H1 (cell line): ENCODE measurements around the gene COL27A1. TPM values are rescaled to one million over a fixed set of nuclear protein-coding genes. Genes with fewer than 3 reads are reported as not detected.

Experiments used
- CTCF ChIA-PET: fragments of 300-600 bp; sonication (Branson Sonifier 250); formaldehyde crosslinking; loops from one replicate; lab custom pipeline; 2021; ENCODE audit not compliant: partially characterized antibody; lab: Charles Lee
- POLR2A ChIA-PET: fragments of 300-600 bp; sonication (Branson Sonifier 250); formaldehyde crosslinking; loops from one replicate; lab custom pipeline; 2021; ENCODE audit warnings: inconsistent platforms; ENCODE audit not compliant: partially characterized antibody; lab: Charles Lee
- DNase-seq, 2 experiments: peaks; one replicate each; pipeline versions ENCODE4 v3.0.0 to v3.0.0-alpha.2; 2010 to 2022; ENCODE audit warnings: low spot score in 2 of 2, low read depth in 1 of 2, mixed read lengths in 1 of 2
- FAIRE-seq: peaks from 2 replicates; lab custom pipeline; 2011; peaks lifted over from hg19 to GRCh38; lab: Jason Lieb, UNC
- H2AFZ ChIP-seq: 2 replicates; pipeline ENCODE4 v1.8.1; 2012; ENCODE audit warnings: low read length, inconsistent platforms
- H2AK5ac ChIP-seq: 2 replicates; pipeline ENCODE4 v1.6.1; 2013; ENCODE audit warnings: low read depth, low read length
- H2BK120ac ChIP-seq: replicated peaks from 2 replicates; pipeline ENCODE3; 2013; ENCODE audit warnings: low read depth, low read length, inconsistent platforms
- H2BK12ac ChIP-seq: 2 replicates; pipeline ENCODE4 v1.6.1; 2013; ENCODE audit warnings: low read depth, low read length
- H2BK15ac ChIP-seq: 2 replicates; pipeline ENCODE4 v1.6.1; 2013; ENCODE audit warnings: low read length
- H2BK20ac ChIP-seq: 2 replicates; pipeline ENCODE4 v1.6.1; 2013; ENCODE audit warnings: low read length
- H2BK5ac ChIP-seq: 2 replicates; pipeline ENCODE4 v1.6.1; 2013; ENCODE audit warnings: low read depth, low read length
- H3K14ac ChIP-seq: 2 replicates; pipeline ENCODE4 v1.6.1; 2013; ENCODE audit warnings: inconsistent platforms; ENCODE audit not compliant: insufficient read length
- H3K18ac ChIP-seq: 2 replicates; pipeline ENCODE4 v1.6.1; 2013; ENCODE audit warnings: low read length; ENCODE audit errors: extremely low read depth
- H3K23ac ChIP-seq: 2 replicates; pipeline ENCODE4 v1.6.1; 2013; ENCODE audit warnings: inconsistent platforms; ENCODE audit not compliant: insufficient read length
- H3K23me2 ChIP-seq: 2 replicates; pipeline ENCODE4 v1.6.1; 2013; ENCODE audit warnings: low read depth, low read length
- H3K27ac ChIP-seq: 2 replicates; pipeline ENCODE4 v1.6.1; 2011; ENCODE audit warnings: low read depth, low read length, inconsistent platforms
- H3K27me3 ChIP-seq, 4 experiments: replicated peaks in 1 of 4; 1 replicate in 1 of 4; 2 replicates in 3 of 4; pipeline versions ENCODE4 v1.6.1 to v1.8.1; 2011 to 2013; ENCODE audit warnings: low read length in 3 of 4, mild to moderate bottlenecking in 3 of 4, inconsistent platforms in 2 of 4, mixed read lengths in 2 of 4, moderate library complexity in 1 of 4; ENCODE audit not compliant: control insufficient read depth in 3 of 4, insufficient read depth in 3 of 4; ENCODE audit errors: extremely low read depth in 1 of 4
- H3K36me3 ChIP-seq, 4 experiments: 2 replicates each; pipeline versions ENCODE4 v1.6.1 to v1.8.1; 2011 to 2013; ENCODE audit warnings: mild to moderate bottlenecking in 4 of 4, low read length in 3 of 4, moderate library complexity in 2 of 4, control low read depth in 1 of 4, inconsistent platforms in 1 of 4; ENCODE audit not compliant: insufficient read depth in 4 of 4, control insufficient read depth in 2 of 4
- H3K4ac ChIP-seq: replicated peaks from 2 replicates; pipeline ENCODE3; 2013; ENCODE audit warnings: low read length, low read depth, mixed read lengths, inconsistent platforms; ENCODE audit not compliant: insufficient read length
- H3K4me1 ChIP-seq, 4 experiments: replicated peaks in 1 of 4; 1 replicate in 1 of 4; 2 replicates in 3 of 4; pipeline versions ENCODE4 v1.6.1 to v1.8.1; 2011 to 2013; ENCODE audit warnings: low read length in 3 of 4, inconsistent platforms in 2 of 4, mixed read lengths in 1 of 4; ENCODE audit not compliant: insufficient read depth in 4 of 4, control insufficient read depth in 3 of 4
- H3K4me2 ChIP-seq, 2 experiments: 2 replicates each; pipeline versions ENCODE4 v1.6.1 to v1.8.1; 2011 to 2013; ENCODE audit warnings: low read depth in 2 of 2, low read length in 2 of 2, control low read depth in 1 of 2, inconsistent platforms in 1 of 2, mild to moderate bottlenecking in 1 of 2; ENCODE audit not compliant: insufficient read depth in 1 of 2
- H3K4me3 ChIP-seq, 4 experiments: fragments of 200-600, 300-600 bp in 1 of 4; sonication (generic), shearing (Covaris generic), sonication (Bioruptor Twin) in 1 of 4; 2 replicates each; pipeline versions ENCODE4 v1.5.1 to v1.8.1; 2011 to 2016; ENCODE audit warnings: low read length in 4 of 4, low read depth in 3 of 4, control low read depth in 2 of 4, inconsistent platforms in 2 of 4, mild to moderate bottlenecking in 2 of 4, mixed read lengths in 1 of 4, moderate library complexity in 1 of 4; ENCODE audit not compliant: insufficient read depth in 2 of 4; ENCODE audit errors: extremely low read depth in 1 of 4
- H3K56ac ChIP-seq: replicated peaks from 2 replicates; pipeline ENCODE3; 2013; ENCODE audit warnings: low read depth, mild to moderate bottlenecking, mixed read lengths, low read length, inconsistent platforms; ENCODE audit not compliant: insufficient read length
- H3K79me1 ChIP-seq: 2 replicates; pipeline ENCODE4 v1.6.1; 2013; ENCODE audit warnings: low read depth, low read length, control low read depth
- H3K79me2 ChIP-seq, 2 experiments: 2 replicates each; pipeline versions ENCODE4 v1.6.1 to v1.8.1; 2012 to 2013; ENCODE audit warnings: low read length in 2 of 2, mild to moderate bottlenecking in 2 of 2, inconsistent platforms in 1 of 2; ENCODE audit not compliant: insufficient read depth in 2 of 2, control insufficient read depth in 1 of 2
- H3K9ac ChIP-seq, 4 experiments: replicated peaks in 1 of 4; 1 replicate in 1 of 4; 2 replicates in 3 of 4; pipeline versions ENCODE4 v1.6.1 to v1.8.1; 2011 to 2013; ENCODE audit warnings: low read depth in 3 of 4, low read length in 3 of 4, control low read depth in 2 of 4, mild to moderate bottlenecking in 2 of 4, moderate library complexity in 2 of 4, inconsistent platforms in 1 of 4; ENCODE audit errors: extremely low read depth in 1 of 4
- H3K9me3 ChIP-seq, 2 experiments: 2 replicates each; pipeline versions ENCODE4 v1.6.1 to v1.8.1; 2012 to 2013; ENCODE audit warnings: mild to moderate bottlenecking in 2 of 2, moderate library complexity in 2 of 2, control low read depth in 1 of 2, inconsistent platforms in 1 of 2, low read depth in 1 of 2, low read length in 1 of 2, mixed read lengths in 1 of 2; ENCODE audit not compliant: insufficient read depth in 2 of 2
- H4K20me1 ChIP-seq, 2 experiments: replicated peaks in 1 of 2; 2 replicates each; pipeline versions ENCODE3 to v1.8.1; 2011 to 2013; ENCODE audit warnings: inconsistent platforms in 2 of 2, low read length in 2 of 2, mild to moderate bottlenecking in 1 of 2; ENCODE audit not compliant: insufficient read depth in 2 of 2, control insufficient read depth in 1 of 2
- H4K5ac ChIP-seq: 2 replicates; pipeline ENCODE4 v1.6.1; 2013; ENCODE audit warnings: low read length, low read depth, mixed read lengths, inconsistent platforms; ENCODE audit not compliant: insufficient read length
- H4K8ac ChIP-seq: 2 replicates; pipeline ENCODE4 v1.8.0; 2013; ENCODE audit warnings: mild to moderate bottlenecking, moderate library complexity, low read length, inconsistent platforms; ENCODE audit not compliant: insufficient read depth; ENCODE audit errors: extremely low read depth
- H4K91ac ChIP-seq: replicated peaks from 2 replicates; pipeline ENCODE3; 2013; ENCODE audit warnings: low read length, mixed read lengths, inconsistent platforms; ENCODE audit not compliant: insufficient read length
- CEBPB ChIP-seq: IDR thresholded peaks from 2 replicates; pipeline ENCODE4 v1.6.1; 2012; ENCODE audit warnings: low read depth, low read length
- CREB1 ChIP-seq: IDR thresholded peaks from 2 replicates; pipeline ENCODE4 v1.6.1; 2012; ENCODE audit warnings: inconsistent platforms
- CTBP2 ChIP-seq: IDR thresholded peaks from 2 replicates; pipeline ENCODE4 v1.7.0; 2011; ENCODE audit warnings: borderline replicate concordance, mild to moderate bottlenecking, moderate library complexity, mixed read lengths, low read length; ENCODE audit not compliant: insufficient read depth, insufficient read length
- EGR1 ChIP-seq: IDR thresholded peaks from 2 replicates; pipeline ENCODE4 v1.6.1; 2011; ENCODE audit warnings: low read depth, low read length, borderline replicate concordance
- EP300 ChIP-seq, 2 experiments: IDR thresholded peaks; 1 replicate in 1 of 2; 2 replicates in 1 of 2; pipeline ENCODE4 v1.6.1; 2011 to 2012; ENCODE audit warnings: low read depth in 2 of 2, low read length in 2 of 2, mild to moderate bottlenecking in 2 of 2, borderline replicate concordance in 1 of 2, inconsistent platforms in 1 of 2, moderate library complexity in 1 of 2
- GABPA ChIP-seq: IDR thresholded peaks from 2 replicates; pipeline ENCODE4 v1.6.1; 2011; ENCODE audit warnings: mild to moderate bottlenecking, low read length, moderate library complexity, borderline replicate concordance; ENCODE audit not compliant: insufficient read depth
- KDM4A ChIP-seq: IDR thresholded peaks from one replicate; pipeline ENCODE4 v1.7.1; 2012; ENCODE audit warnings: low read depth, mild to moderate bottlenecking, moderate library complexity, low read length, inconsistent platforms; ENCODE audit not compliant: severe bottlenecking
- PHF8 ChIP-seq: fragments of 200-600 bp; sonication (generic); conservative IDR thresholded peaks from 2 replicates; pipeline ENCODE4 v1.7.1; 2012; ENCODE audit warnings: low read depth, mild to moderate bottlenecking, inconsistent platforms, low read length, moderate library complexity
- SIN3A ChIP-seq, 2 experiments: IDR thresholded peaks in 1 of 2; conservative IDR thresholded peaks in 1 of 2; 2 replicates each; pipeline ENCODE4 v1.6.1; 2011 to 2012; ENCODE audit warnings: low read length in 2 of 2, improper control_type of control experiment in 1 of 2, low read depth in 1 of 2, mild to moderate bottlenecking in 1 of 2
- TEAD4 ChIP-seq: IDR thresholded peaks from 2 replicates; pipeline ENCODE4 v1.6.1; 2012; ENCODE audit warnings: low read depth, low read length, inconsistent platforms, mixed read lengths
- ZNF274 ChIP-seq: IDR thresholded peaks from 2 replicates; pipeline ENCODE4 v1.7.0; 2012; ENCODE audit warnings: low read length, borderline replicate concordance; ENCODE audit errors: extremely low read depth
- WGBS, 2 experiments: shearing (Covaris generic) in 1 of 2; methylation state at CpG; one replicate each; pipeline versions ENCODE4 v1.1.6 to v1.1.7; 2013 to 2015; ENCODE audit warnings: low lambda C conversion rate in 2 of 2, mixed read lengths in 2 of 2, inconsistent platforms in 1 of 2, low coverage in 1 of 2, missing lambda C conversion rate in 1 of 2; ENCODE audit not compliant: insufficient replicate concordance in 2 of 2, insufficient coverage in 1 of 2, insufficient read length in 1 of 2; ENCODE audit errors: extremely low coverage in 1 of 2, missing lambda C conversion rate in 1 of 2; 5-methylcytosine and 5-hydroxymethylcytosine counted together
- polyA plus RNA-seq, 7 experiments: library from polyadenylated mRNA; depleted of rRNA in 3 of 7; stranded (reverse) in 5 of 7; unstranded in 2 of 7; fragments of >200 nt in 5 of 7; fragments of 200-250 nt in 2 of 7; gene quantifications; 1 replicate in 5 of 7; 2 replicates in 1 of 7; 4 replicates in 1 of 7; pipeline versions ENCODE4 v1.2.1 to v1.2.3, GENCODE V29; 2011 to 2013; ENCODE audit warnings: missing spikeins in 2 of 7, mixed read lengths in 2 of 7
- total RNA-seq: library from RNA; stranded (reverse); fragmentation: NEBNext Ultra II Directional; extraction: Animal tissue kit (Norgen Biotek cat#: 25700); gene quantifications from 2 replicates; pipeline ENCODE4 v1.2.1, GENCODE V29; 2021
- TF ChIP-seq, protein P1 (sequence below): IDR thresholded peaks from 2 replicates; pipeline ENCODE4 v1.6.1; 2012; ENCODE audit warnings: low read length, inconsistent platforms

The COL27A1 gene
- total and polyA plus RNA-seq, 2 of the 8 experiments (the other 6 are each of a cell fraction or from before 2014, with no cell fraction given) = 15.1 to 22.8 TPM

GRCh38 chr9:114209151-114209550 is 53.8 kb downstream of the COL27A1 start:
- POLR2A ChIA-PET = no interaction called here
- H4K8ac ChIP-seq = no peak overlapping the region
- no peaks in the 10 kb centered on the region for H3K23me2 ChIP-seq
- H3K79me1 ChIP-seq = no peaks in the 10 kb centered on the region
- H3K9ac ChIP-seq = no peak overlapping the region
- H3K23ac ChIP-seq = no peak overlapping the region
- H3K27me3 ChIP-seq = no peaks in the 10 kb centered on the region
- 91% methylated on average over 17 of the region's 18 CpGs; no CpG with 5 or more reads in 1 of the 2 experiments for WGBS, 2 experiments
- H4K91ac ChIP-seq = no peak overlapping the region
- H2AFZ ChIP-seq = no peak overlapping the region
- H2BK5ac ChIP-seq = no peak overlapping the region
- H3K36me3 ChIP-seq = peaks cover 0 to 2% (median 0%) of the 10 kb centered on the region in 4 experiments; a peak in 4 of 8 replicates
- no peak overlapping the region for H2AK5ac ChIP-seq
- no peak overlapping the region for H2BK12ac ChIP-seq
- H3K14ac ChIP-seq = no peak overlapping the region
- no peaks in the 10 kb centered on the region for H3K9me3 ChIP-seq
- no peaks in the 10 kb centered on the region for H3K79me2 ChIP-seq
- CTCF ChIA-PET = interaction anchor here (0.7 to 2.8 kb wide), 5 partner anchors 9 to 101 kb away, joined by 3 to 10 read pairs (median 4); no protein-coding TSS in a partner anchor
- H3K56ac ChIP-seq = peak overlapping the region; percentile 4
- H2BK20ac ChIP-seq = no peak overlapping the region
- no peak overlapping the region for H3K18ac ChIP-seq
- H2BK120ac ChIP-seq = no peak overlapping the region
- no peak overlapping the region for H3K27ac ChIP-seq
- H4K20me1 ChIP-seq = peaks cover 0 to 2% of the 10 kb centered on the region in 2 experiments
- FAIRE-seq = no peak
- H3K4ac ChIP-seq = no peak overlapping the region
- no peak for DNase-seq
- H3K4me3 ChIP-seq = no peak overlapping the region
- peaks cover 0 to 24% (median 6%) of the 10 kb centered on the region in 4 experiments; a peak in 6 of 7 replicates for H3K4me1 ChIP-seq
- no peak overlapping the region for H2BK15ac ChIP-seq
- H3K4me2 ChIP-seq = no peak overlapping the region
- H4K5ac ChIP-seq = no peak overlapping the region
- no peak for TF ChIP-seq CEBPB
- TF ChIP-seq PHF8 = no peak
- TF ChIP-seq EP300 (IDR thresholded peaks at IDR 0.05; ENCODE audit: borderline replicate concordance in 1 of 2, low read depth in 2 of 2, low read length in 2 of 2) = no peak
- no peak for TF ChIP-seq KDM4A
- TF ChIP-seq, protein P1, sequence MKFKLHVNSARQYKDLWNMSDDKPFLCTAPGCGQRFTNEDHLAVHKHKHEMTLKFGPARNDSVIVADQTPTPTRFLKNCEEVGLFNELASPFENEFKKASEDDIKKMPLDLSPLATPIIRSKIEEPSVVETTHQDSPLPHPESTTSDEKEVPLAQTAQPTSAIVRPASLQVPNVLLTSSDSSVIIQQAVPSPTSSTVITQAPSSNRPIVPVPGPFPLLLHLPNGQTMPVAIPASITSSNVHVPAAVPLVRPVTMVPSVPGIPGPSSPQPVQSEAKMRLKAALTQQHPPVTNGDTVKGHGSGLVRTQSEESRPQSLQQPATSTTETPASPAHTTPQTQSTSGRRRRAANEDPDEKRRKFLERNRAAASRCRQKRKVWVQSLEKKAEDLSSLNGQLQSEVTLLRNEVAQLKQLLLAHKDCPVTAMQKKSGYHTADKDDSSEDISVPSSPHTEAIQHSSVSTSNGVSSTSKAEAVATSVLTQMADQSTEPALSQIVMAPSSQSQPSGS = no peak
- no peak for TF ChIP-seq GABPA
- no peak for TF ChIP-seq ZNF274
- no peak for TF ChIP-seq EGR1
- TF ChIP-seq TEAD4 = no peak
- TF ChIP-seq SIN3A (conservative IDR thresholded peaks at IDR 0.05 in 1 of 2, IDR thresholded peaks at IDR 0.05 in 1 of 2; ENCODE audit: low read depth in 1 of 2, low read length in 2 of 2) = no peak
- TF ChIP-seq CREB1 = no peak
- no peak for TF ChIP-seq CTBP2
